NCI-H2107 (cell line): ENCODE data around the gene CTXN1.
"Not testable (repeated sequence)": the region's sequence is repeated elsewhere in the genome, so short reads cannot be mapped to it uniquely, and the experiment has no call there.

ENCODE experiments used
- DNase-seq: peaks from one replicate; lab custom pipeline; 2025; lab: John Stamatoyannopoulos, UW

The CTXN1 gene

GRCh38 chr19:7900401-7900870 lies 25.5 kb downstream of the CTXN1 start:
- DNase-seq: no peak

- DNase-seq: no peak
Observed at GRCh38 chr19:7899751-7900378, 26.1 kb downstream of the CTXN1 start.

- DNase-seq: no peak
Observed at GRCh38 chr19:7898967-7899366, 27.0 kb downstream of the CTXN1 start.

DNA sequence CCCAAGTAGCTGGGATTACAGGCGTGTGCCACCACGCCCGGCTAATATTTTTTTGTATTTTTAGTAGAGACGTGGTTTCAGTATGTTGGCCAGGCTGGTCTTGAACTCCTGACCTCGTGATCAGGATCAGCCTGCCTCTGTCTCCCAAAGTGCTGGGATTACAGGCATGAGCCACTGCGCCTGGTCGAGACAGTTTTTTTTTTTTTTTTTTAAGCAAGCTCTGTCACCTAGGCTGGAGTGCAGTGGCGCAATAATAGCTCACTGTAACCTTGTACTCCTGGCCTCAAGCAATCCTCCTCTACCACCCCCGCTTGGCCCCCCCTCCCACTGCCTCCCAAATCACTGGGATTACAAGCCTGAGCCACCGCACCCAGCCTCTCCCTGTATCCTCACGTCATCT lies 28.6 kb downstream of the CTXN1 start:
- no peak for DNase-seq

DNA sequence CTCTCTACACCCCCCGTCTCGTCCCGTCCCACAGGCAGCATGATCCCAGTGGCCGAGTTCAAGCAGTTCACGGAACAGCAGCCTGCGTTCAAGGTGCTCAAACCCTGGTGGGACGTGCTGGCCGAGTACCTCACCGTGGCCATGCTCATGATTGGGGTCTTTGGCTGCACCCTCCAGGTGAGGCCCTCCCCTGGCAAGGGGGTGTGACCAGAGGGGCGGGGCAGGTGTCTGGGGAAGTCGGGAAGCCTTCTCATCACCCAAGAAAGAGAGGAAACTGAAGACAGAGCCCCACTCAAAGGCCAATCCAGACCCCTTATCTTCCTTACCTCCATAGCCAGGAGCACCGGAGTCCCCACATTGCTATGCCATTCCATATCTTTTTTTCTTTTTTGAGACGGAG lies 30.4 kb downstream of the CTXN1 start:
- no peak for DNase-seq

DNA sequence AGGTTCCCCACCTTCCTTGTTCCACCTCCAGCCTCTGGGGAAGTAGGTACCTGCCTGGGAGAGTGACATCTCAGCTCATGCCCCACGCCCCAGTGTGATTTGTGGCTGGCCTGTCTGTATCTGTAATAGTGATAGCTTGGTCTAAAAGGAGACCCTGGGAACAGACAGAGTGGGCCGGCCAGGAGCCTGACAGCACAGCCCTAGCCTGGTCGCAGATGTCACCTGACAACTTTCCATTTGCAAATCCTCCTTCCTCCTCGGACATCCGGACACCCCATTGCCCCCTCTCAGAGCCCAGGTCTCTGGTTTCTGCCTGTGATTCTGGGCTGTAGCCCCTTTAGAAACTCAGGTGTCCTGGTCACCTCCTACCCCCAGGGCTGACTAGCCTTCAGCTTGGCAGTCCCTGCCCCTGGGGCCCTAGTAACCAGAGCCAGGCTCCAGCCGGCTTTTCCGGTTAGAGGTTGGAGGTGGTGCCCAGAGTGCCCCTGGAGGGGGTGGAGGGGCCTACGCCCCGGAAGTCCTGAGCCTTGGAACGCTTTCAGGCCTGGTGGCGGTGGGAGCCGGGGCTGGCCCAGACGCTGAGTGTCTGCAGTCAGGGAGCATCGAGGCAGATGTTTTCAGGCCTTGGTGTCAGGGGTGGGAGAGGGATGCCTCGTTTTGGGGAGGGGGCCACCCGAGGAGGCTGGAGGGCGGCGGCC lies 31.2 kb downstream of the CTXN1 start:
- DNase-seq: no peak

GRCh38 chr19:7893362-7894101 lies 32.4 kb downstream of the CTXN1 start:
- DNase-seq: not testable (repeated sequence)

DNA sequence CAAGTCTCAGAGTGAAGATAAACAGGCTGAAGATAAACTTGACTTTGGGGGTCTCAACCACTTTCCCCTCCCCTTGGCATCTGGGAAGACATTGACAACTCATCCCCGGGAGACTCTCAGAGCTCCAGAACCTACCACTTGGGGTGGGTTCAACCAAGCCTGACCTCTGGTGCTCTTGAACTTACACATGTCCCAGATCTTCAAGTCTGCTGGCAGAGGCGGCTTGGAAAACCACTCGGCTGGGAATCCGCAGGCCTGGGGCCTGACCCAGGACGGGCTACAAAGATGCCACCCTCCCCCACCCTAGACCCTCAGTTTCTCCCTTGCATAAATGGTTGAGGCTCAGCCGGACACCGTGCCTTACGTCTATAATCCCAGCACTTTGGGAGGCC lies 37.1 kb downstream of the CTXN1 start:
- no peak for DNase-seq

GRCh38 chr19:7888145-7888825 lies 37.6 kb downstream of the CTXN1 start, which contains the start of gene LRRC8E:
Gene LRRC8E (plus strand): TSS chr19:7888510. CDS start chr19:7895604, 7,094 bp downstream.
- DNase-seq: no peak

DNA sequence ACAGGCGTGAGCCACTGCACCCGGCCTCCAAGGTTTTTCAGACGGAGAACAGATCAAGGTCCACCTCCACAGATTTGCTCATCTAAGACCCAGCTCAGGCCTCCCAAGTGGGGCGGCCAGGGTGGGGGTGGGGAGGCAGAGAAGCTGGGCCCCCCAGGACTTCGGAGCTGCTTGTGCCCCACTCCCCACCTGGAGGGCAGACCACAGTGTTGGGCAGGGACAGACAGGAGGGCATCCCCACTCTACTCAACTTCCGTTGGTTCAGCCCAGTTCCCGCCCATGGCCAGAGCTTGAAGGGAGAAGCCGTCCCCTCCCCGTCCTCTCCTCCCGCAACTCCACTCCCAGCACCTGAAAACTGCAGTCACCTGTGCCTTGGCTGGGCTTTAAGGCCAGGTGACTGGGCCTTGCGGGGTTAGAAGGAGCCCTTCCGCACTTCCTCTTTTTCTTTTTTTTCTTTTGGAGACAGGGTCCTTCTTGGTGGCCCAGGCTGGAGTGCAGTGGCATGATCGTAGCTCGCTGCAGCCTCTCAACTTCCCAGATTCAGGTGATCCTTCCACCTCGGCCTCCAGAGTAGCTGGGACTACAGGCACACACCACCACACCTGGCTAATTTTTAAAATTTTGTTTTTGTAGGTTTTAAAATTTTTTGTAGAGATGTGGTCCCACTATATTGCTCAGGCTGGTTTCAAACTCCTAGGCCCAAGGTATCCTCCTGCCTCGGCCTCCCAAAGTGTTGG lies 38.4 kb downstream of the CTXN1 start:
- no peak for DNase-seq

DNA sequence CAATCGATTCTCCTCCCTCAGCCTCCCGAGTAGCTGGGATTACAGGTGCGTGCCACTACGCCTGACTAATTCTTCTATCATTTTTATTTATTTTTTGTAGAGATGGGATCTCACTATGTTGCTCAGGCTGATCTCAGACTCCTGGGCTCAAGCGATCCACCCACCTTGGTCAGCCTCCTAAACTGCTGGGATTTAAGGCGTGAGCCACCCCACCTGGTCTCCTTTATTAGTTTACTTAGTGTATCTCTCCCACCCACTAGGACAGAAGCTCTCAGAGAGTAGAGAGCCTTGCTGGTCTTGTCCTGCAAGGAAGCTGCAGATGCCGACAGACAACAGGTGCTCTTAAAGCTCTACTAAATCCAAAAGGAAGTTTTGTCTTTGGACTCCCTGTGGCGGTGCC lies 40.1 kb downstream of the CTXN1 start:
- DNase-seq: no peak

GRCh38 chr19:7883796-7884570 lies 42.0 kb downstream of the CTXN1 start:
- DNase-seq: no peak

- no peak for DNase-seq
Observed at GRCh38 chr19:7883105-7883504, 42.8 kb downstream of the CTXN1 start.

GRCh38 chr19:7881910-7882309 lies 44.0 kb downstream of the CTXN1 start:
- no peak for DNase-seq

DNA sequence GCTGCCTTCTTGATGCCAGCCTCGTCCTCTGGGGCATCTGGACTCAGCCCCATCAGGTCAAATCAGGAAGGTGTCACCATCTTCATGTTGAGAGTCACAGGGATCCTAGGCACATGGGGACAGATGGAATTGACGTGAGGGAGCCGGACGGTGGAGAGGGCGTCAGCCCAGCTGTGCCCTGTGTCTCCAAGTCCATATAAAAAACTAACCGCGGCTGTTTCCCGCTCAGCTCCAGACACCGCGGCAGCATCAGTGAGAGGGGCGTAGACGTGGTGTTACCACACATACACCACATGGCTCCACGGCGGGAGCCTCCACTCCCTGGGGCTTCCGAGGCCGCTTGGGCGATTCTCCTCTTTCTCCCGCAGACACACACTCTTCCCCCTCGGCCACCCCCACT lies 46.1 kb downstream of the CTXN1 start:
- no peak for DNase-seq

DNA sequence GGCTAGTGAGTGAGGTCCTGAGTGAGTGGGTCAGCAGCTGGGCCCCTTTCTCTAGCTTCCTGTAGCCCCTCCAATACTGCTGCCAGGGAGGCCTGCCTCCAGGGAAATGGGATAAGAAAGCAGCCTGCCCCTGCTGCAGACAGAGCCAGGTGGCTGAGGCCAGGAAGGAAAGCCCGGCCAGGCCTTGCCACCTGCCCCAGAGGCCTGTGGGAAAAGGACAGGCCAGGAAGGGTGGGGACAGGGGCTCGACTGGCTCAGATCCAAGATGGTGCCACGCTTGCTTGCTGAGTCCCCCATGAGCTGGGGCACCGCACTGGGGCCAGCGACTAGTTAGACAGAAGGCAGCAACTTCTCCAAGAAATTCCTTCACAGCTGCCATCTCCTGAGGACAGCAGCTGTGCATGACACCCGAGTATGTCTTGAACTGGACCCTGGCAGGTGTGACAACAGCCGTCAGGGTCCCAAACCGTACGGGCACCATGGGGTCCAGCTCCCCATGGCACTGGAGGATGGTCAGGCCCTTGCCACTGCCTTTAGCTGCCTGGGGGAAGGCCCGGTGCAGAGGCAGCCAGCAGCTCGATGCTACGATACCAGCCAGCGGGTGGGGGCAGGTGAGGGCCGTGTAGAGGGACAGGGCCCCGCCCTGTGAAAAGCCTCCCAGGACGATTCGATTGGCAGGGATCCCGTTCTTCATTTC lies 46.7 kb downstream of the CTXN1 start:
- DNase-seq: no peak

DNA sequence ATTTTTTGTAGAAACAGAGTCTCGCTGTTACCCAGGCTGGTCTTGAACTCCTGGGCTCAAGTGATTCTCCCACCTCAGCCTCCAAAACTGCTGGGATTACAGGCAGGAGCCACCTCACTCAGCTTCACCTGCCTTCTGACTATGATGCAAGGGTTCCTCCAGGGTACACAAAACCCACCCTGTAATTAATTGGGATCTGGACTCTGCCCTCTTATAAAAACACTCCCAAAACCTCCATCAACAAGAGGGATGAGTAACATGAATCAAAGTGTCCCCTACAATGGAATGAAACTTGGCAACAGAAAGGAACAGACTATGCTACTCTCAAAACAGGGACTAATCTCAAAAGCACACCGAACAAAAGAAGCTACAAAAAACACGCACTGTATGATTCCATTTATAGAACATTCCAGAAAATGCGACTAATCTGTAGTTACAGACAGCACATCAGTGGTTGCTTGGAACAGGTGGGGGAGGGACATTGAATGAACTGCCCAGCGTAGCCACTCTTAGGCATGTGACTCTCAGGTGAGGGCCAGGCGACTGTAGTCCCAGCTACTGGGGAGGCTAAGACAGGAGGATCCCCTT lies 48.6 kb downstream of the CTXN1 start:
- DNase-seq: no peak

GRCh38 chr19:7874897-7875273 lies 51.0 kb downstream of the CTXN1 start:
- no peak for DNase-seq
